ENCODE data around the gene DNAH5. TPM values are rescaled to one million over a fixed set of nuclear protein-coding genes. Genes with fewer than 3 reads are reported as not detected.

The DNAH5 gene
- total and polyA plus RNA-seq, 10 donors: 0.02 to 1.5 (median 0.21) TPM

DNA sequence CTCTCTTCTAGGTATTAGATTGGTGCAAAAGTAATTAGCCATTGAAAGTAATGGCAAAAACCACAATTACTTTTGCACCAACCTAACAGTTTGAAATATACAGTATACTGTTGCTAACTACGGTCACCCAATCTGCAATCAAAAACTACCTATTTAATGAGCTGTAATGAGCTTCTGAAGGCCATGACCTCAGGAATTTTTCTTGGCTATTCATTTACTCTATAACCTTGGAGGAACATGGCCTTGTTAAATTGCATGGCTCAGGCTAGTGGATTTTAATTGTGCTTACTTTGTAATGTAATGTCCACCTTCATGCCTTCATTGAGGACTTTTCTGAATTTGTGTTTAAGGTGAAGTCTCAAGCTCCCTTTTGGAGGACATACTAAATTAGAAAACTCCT lies 24.7 kb downstream of the DNAH5 start:
- intact Hi-C loops (cut with DNase I; ENCODE audit: low total_unique reads): no loop called here
- no peaks in the 10 kb centered on the region for H3K9me3 ChIP-seq

DNA sequence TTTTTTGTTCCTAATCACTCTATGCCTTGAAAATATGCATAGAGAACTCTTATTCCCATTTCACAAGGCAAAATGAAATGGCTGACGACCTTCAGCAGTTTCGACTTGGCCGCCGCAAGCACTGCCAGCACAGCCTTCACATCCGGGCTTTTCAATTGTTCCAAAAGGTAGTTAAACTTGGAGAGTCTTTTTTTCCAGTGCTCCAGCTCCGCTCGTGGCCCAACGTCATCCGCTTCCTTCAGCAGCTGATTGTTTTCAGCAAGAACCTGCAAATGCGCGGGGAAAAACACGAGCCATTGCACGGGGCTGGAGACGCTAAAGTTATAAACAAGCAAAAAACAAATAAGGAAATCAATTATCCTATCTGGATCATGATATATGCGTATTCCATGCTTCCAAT lies 25.4 kb downstream of the DNAH5 start:
- H3K36me3 ChIP-seq: no peaks in the 10 kb centered on the region
- TF ChIP-seq POLR2A (IDR thresholded peaks at IDR 0.05) (no peak), POLR2AphosphoS5 (IDR thresholded peaks at IDR 0.05) (no peak)
- TF ChIP-seq, protein P1, sequence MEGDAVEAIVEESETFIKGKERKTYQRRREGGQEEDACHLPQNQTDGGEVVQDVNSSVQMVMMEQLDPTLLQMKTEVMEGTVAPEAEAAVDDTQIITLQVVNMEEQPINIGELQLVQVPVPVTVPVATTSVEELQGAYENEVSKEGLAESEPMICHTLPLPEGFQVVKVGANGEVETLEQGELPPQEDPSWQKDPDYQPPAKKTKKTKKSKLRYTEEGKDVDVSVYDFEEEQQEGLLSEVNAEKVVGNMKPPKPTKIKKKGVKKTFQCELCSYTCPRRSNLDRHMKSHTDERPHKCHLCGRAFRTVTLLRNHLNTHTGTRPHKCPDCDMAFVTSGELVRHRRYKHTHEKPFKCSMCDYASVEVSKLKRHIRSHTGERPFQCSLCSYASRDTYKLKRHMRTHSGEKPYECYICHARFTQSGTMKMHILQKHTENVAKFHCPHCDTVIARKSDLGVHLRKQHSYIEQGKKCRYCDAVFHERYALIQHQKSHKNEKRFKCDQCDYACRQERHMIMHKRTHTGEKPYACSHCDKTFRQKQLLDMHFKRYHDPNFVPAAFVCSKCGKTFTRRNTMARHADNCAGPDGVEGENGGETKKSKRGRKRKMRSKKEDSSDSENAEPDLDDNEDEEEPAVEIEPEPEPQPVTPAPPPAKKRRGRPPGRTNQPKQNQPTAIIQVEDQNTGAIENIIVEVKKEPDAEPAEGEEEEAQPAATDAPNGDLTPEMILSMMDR (IDR thresholded peaks at IDR 0.05 in 8 of 11, conservative IDR thresholded peaks at IDR 0.05 in 3 of 11): no peak
- DNase-seq: no peak
- H3K27ac ChIP-seq: no peak overlapping the region
- H3K4me1 ChIP-seq: no peaks in the 10 kb centered on the region
- intact Hi-C loops (cut with DNase I; ENCODE audit: low total_unique reads): no loop called here
- WGBS, 5 donors: 86 to 88% (median 88%) methylated on average over 15 of the region's 15 CpGs
- no peaks in the 10 kb centered on the region for H3K9me3 ChIP-seq
- H3K27me3 ChIP-seq (replicated peaks in 1 of 7): no peaks in the 10 kb centered on the region
- no peak overlapping the region for H3K4me3 ChIP-seq

More for the DNA sequence above, 24.7 kb downstream of the DNAH5 start:
- Histone ChIP-seq H3K4me3 (no peak overlapping the region), H3K36me3 (no peaks in the 10 kb centered on the region), H3K27me3 (replicated peaks in 1 of 7) (no peaks in the 10 kb centered on the region), H3K27ac (no peak overlapping the region), H3K4me1 (no peaks in the 10 kb centered on the region)
- 75 to 89% (median 83%) methylated on average over 1 of the region's 1 CpG for WGBS, 5 donors
- DNase-seq: no peak
- TF ChIP-seq, protein P1 (IDR thresholded peaks at IDR 0.05 in 8 of 11, conservative IDR thresholded peaks at IDR 0.05 in 3 of 11): no peak
- TF ChIP-seq POLR2A (IDR thresholded peaks at IDR 0.05) (no peak), POLR2AphosphoS5 (IDR thresholded peaks at IDR 0.05) (no peak)

DNA sequence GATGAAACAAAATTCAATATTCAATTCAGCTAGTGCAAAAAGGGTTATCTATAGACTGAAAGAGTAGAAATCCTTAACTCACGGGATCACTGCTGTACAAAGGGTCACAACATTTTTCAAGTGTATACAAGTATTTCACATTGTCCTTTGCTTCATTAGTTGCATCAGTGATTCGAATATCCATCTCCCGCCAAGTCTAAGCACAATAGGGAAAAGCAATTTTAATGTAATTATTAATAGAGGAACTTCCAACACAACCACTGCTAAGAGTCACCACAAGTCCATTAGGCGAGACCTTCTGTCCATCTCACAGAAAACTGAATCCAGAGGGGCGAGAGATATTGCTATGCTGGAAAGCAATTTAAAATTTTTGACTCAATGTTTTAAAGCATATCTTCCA lies 27.4 kb downstream of the DNAH5 start:
- Histone ChIP-seq H3K27me3 (replicated peaks in 1 of 7) (no peaks in the 10 kb centered on the region), H3K4me3 (no peak overlapping the region), H3K9me3 (no peaks in the 10 kb centered on the region), H3K4me1 (no peaks in the 10 kb centered on the region), H3K27ac (no peak overlapping the region), H3K36me3 (no peaks in the 10 kb centered on the region)
- 84 to 87% (median 86%) methylated on average over 5 of the region's 5 CpGs for WGBS, 5 donors
- DNase-seq: no peak
- intact Hi-C loops (cut with DNase I; ENCODE audit: low total_unique reads): no loop called here
- no peak for TF ChIP-seq POLR2AphosphoS5 (IDR thresholded peaks at IDR 0.05)
- TF ChIP-seq, protein P1 (IDR thresholded peaks at IDR 0.05 in 8 of 11, conservative IDR thresholded peaks at IDR 0.05 in 3 of 11): no peak
- TF ChIP-seq POLR2A (IDR thresholded peaks at IDR 0.05): no peak

GRCh38 chr5:13913962-13914361 lies 30.5 kb downstream of the DNAH5 start:
- Histone ChIP-seq H3K4me1 (no peaks in the 10 kb centered on the region), H3K9me3 (no peaks in the 10 kb centered on the region), H3K27ac (no peak overlapping the region), H3K4me3 (no peak overlapping the region), H3K27me3 (replicated peaks in 1 of 7) (no peaks in the 10 kb centered on the region), H3K36me3 (no peaks in the 10 kb centered on the region)
- WGBS, 5 donors: 82 to 96% (median 91%) methylated on average over 3 of the region's 3 CpGs
- intact Hi-C loops (cut with DNase I; ENCODE audit: low total_unique reads): no loop called here
- TF ChIP-seq, protein P1 (IDR thresholded peaks at IDR 0.05 in 8 of 11, conservative IDR thresholded peaks at IDR 0.05 in 3 of 11): no peak
- TF ChIP-seq POLR2AphosphoS5 (IDR thresholded peaks at IDR 0.05): no peak
- no peak for TF ChIP-seq POLR2A (IDR thresholded peaks at IDR 0.05)
- no peak for DNase-seq
